Breast epithelium (tissue), 3 donors: ENCODE results near the gene MARCHF2.

Experiments
- POLR2A ChIP-seq: fragments of 450-650 bp; IDR thresholded peaks from one replicate; pipeline ENCODE4 v1.6.1; 2016; ENCODE audit warnings: antibody characterized with exemption, mild to moderate bottlenecking, moderate library complexity
- POLR2AphosphoS5 ChIP-seq, 3 donors: sonication (generic); formaldehyde crosslinking; IDR thresholded peaks; one replicate each; pipeline ENCODE4 v1.6.1; 2017; ENCODE audit warnings: antibody characterized with exemption in 3 of 3

- TF ChIP-seq POLR2A (no peak), POLR2AphosphoS5 (IDR thresholded peaks at IDR 0.05) (no peak)
Observed at GRCh38 chr19:8429044-8429443, 15.9 kb downstream of the MARCHF2 start.
